Measurements from ENCODE around the gene ICAM2.
"Not testable (repeated sequence)": the region's sequence is repeated elsewhere in the genome, so short reads cannot be mapped to it uniquely, and the experiment has no call there.

DNA sequence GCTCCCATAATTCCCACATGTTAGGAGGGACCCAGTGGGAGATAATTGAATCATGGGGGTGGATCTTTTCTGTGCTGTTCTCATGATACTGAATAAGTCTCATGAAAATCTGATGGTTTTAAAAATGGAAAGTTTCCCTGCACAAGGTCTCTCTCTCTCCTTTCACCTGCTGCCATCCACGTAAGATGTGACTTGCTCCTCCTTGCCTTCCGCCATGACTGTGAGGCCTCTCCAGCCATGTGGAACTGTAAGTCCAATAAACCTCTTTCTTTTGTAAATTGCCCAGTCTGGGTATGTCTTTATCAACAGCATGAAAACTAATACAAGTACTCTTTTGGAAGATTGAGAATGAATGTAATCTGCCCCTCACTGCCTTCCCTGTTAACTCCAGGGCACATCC lies 37.8 kb downstream of the ICAM2 start:
- TF ChIP-seq, protein P1, sequence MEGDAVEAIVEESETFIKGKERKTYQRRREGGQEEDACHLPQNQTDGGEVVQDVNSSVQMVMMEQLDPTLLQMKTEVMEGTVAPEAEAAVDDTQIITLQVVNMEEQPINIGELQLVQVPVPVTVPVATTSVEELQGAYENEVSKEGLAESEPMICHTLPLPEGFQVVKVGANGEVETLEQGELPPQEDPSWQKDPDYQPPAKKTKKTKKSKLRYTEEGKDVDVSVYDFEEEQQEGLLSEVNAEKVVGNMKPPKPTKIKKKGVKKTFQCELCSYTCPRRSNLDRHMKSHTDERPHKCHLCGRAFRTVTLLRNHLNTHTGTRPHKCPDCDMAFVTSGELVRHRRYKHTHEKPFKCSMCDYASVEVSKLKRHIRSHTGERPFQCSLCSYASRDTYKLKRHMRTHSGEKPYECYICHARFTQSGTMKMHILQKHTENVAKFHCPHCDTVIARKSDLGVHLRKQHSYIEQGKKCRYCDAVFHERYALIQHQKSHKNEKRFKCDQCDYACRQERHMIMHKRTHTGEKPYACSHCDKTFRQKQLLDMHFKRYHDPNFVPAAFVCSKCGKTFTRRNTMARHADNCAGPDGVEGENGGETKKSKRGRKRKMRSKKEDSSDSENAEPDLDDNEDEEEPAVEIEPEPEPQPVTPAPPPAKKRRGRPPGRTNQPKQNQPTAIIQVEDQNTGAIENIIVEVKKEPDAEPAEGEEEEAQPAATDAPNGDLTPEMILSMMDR (IDR thresholded peaks at IDR 0.05), result not testable (repeated sequence)
- not testable (repeated sequence) for TF ChIP-seq POLR2A (IDR thresholded peaks at IDR 0.05)

Data from thyroid gland (tissue), 4 donors.